ENCODE results near the gene NLRP10.

The NLRP10 gene

GRCh38 chr11:7936615-7937014, 28.6 kb downstream of the NLRP10 start:
- TF ChIP-seq FOXP2 (optimal IDR thresholded peaks at IDR 0.05; ENCODE audit: borderline replicate concordance, extremely low read depth, extremely low read length, insufficient read depth) = no peak
- no peak for TF ChIP-seq TAF1 (IDR thresholded peaks at IDR 0.05; ENCODE audit: borderline replicate concordance, insufficient read depth, low read length)
- TF ChIP-seq SIN3A (IDR thresholded peaks at IDR 0.05; ENCODE audit: borderline replicate concordance, insufficient read depth, low read length) = no peak
- no peak for TF ChIP-seq POLR2AphosphoS5 (IDR thresholded peaks at IDR 0.05; ENCODE audit: low read depth, low read length)
- TF ChIP-seq REST (IDR thresholded peaks at IDR 0.05; ENCODE audit: insufficient read depth in 1 of 2, low read depth in 2 of 2, low read length in 2 of 2) = no peak

DNA sequence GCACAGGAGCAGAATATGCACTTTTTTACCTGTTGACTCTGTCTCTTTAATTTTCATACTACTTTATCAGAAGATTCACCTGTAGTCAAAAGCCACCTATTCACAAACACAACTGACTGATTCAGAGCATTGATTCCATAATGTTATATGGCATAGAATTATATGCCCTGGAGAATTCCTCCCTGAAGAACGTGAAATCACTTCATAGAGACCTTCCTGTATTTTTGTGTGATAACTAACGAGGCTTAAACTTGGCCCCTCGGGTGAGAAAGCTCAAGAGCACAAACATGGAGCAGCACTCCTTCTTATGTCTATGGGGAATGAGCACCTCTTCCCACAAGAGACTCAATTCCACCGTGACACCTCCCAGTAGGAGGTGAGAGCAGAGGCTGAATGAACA, 34.1 kb downstream of the NLRP10 start, which contains the start of gene OR10A6:
TSS of gene OR10A6 (minus strand) at position 101 of the 400 bp plus-strand sequence. CDS start 2,606 bp downstream, outside the sequence.
- no peak for TF ChIP-seq FOXP2 (optimal IDR thresholded peaks at IDR 0.05; ENCODE audit: borderline replicate concordance, extremely low read depth, extremely low read length, insufficient read depth)
- no peak for TF ChIP-seq SIN3A (IDR thresholded peaks at IDR 0.05; ENCODE audit: borderline replicate concordance, insufficient read depth, low read length)
- TF ChIP-seq POLR2AphosphoS5 (IDR thresholded peaks at IDR 0.05; ENCODE audit: low read depth, low read length) = no peak
- no peak for TF ChIP-seq TAF1 (IDR thresholded peaks at IDR 0.05; ENCODE audit: borderline replicate concordance, insufficient read depth, low read length)
- TF ChIP-seq REST (IDR thresholded peaks at IDR 0.05; ENCODE audit: insufficient read depth in 1 of 2, low read depth in 2 of 2, low read length in 2 of 2) = no peak

- no peak for TF ChIP-seq FOXP2 (optimal IDR thresholded peaks at IDR 0.05; ENCODE audit: borderline replicate concordance, extremely low read depth, extremely low read length, insufficient read depth)
- TF ChIP-seq TAF1 (IDR thresholded peaks at IDR 0.05; ENCODE audit: borderline replicate concordance, insufficient read depth, low read length) = no peak
- no peak for TF ChIP-seq SIN3A (IDR thresholded peaks at IDR 0.05; ENCODE audit: borderline replicate concordance, insufficient read depth, low read length)
- no peak for TF ChIP-seq REST (IDR thresholded peaks at IDR 0.05; ENCODE audit: insufficient read depth in 1 of 2, low read depth in 2 of 2, low read length in 2 of 2)
These were observed 37.6 kb downstream of the NLRP10 start for GRCh38 chr11:7927635-7928034.

DNA sequence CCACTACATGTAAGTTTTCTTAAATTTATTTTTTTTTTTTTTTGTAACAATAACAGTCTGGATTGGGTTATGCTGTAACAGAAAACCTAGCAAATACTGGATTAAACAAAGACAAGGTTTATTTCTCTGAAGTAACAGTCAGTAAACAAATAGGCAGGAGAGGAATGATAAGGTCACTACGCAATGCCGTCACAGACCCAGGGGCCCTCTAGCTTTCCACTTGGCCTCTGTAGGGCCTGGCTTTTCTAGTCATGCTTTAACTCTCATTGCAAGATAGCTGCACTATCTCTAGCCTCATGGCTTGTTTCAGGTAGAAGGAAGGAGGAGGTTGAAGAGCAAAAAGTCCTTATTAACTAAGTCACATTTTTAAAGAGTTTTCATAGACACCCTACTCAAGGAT, 40.7 kb downstream of the NLRP10 start:
- TF ChIP-seq POLR2AphosphoS5 (IDR thresholded peaks at IDR 0.05; ENCODE audit: low read depth, low read length) (no peak), REST (IDR thresholded peaks at IDR 0.05; ENCODE audit: insufficient read depth in 1 of 2, low read depth in 2 of 2, low read length in 2 of 2) (no peak), SIN3A (IDR thresholded peaks at IDR 0.05; ENCODE audit: borderline replicate concordance, insufficient read depth, low read length) (no peak), TAF1 (IDR thresholded peaks at IDR 0.05; ENCODE audit: borderline replicate concordance, insufficient read depth, low read length) (no peak), FOXP2 (optimal IDR thresholded peaks at IDR 0.05; ENCODE audit: borderline replicate concordance, extremely low read depth, extremely low read length, insufficient read depth) (no peak)

DNA sequence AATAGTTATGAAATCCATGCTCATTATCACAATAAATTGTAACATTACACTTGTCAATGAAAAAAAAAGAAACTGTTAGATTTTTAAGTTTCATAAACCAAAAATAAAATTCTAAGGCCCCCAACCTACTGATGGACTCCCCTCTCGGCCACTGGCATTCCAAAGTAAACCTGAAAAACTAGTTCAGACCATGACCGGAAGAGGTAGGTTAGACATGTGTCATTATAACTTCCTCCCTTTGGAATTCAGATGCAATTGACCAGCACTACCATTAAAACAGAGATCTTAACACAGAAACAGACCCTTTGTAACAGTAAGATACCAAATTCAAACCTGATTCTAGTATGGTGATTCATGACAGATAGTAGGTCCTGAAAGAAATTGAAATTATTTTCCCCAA, 47.1 kb downstream of the NLRP10 start:
- no peak for TF ChIP-seq TAF1 (IDR thresholded peaks at IDR 0.05; ENCODE audit: borderline replicate concordance, insufficient read depth, low read length)
- no peak for TF ChIP-seq REST (IDR thresholded peaks at IDR 0.05; ENCODE audit: insufficient read depth in 1 of 2, low read depth in 2 of 2, low read length in 2 of 2)
- TF ChIP-seq FOXP2 (optimal IDR thresholded peaks at IDR 0.05; ENCODE audit: borderline replicate concordance, extremely low read depth, extremely low read length, insufficient read depth) = no peak
- TF ChIP-seq SIN3A (IDR thresholded peaks at IDR 0.05; ENCODE audit: borderline replicate concordance, insufficient read depth, low read length) = no peak
- no peak for TF ChIP-seq POLR2AphosphoS5 (IDR thresholded peaks at IDR 0.05; ENCODE audit: low read depth, low read length)
